IMR-90 (cell line): ENCODE results near the gene BPIFA1.

Experiments
- BHLHE40 ChIP-seq: fragments of 150-350 bp; IDR thresholded peaks from 2 replicates; pipeline ENCODE4 v1.6.1; 2016; ENCODE audit warnings: mild to moderate bottlenecking, low read depth, low read length
- CEBPB ChIP-seq: IDR thresholded peaks from 2 replicates; pipeline ENCODE4 v1.6.1; 2012; ENCODE audit warnings: low read depth, low read length, improper control_type of control experiment
- CHD1 ChIP-seq: IDR thresholded peaks from 2 replicates; pipeline ENCODE4 v1.6.1; 2012; ENCODE audit warnings: low read depth, low read length, improper control_type of control experiment
- MAFK ChIP-seq: IDR thresholded peaks from 2 replicates; pipeline ENCODE4 v1.6.1; 2012; ENCODE audit warnings: low read depth, low read length, improper control_type of control experiment
- MAZ ChIP-seq: IDR thresholded peaks from 2 replicates; pipeline ENCODE4 v1.6.1; 2012; ENCODE audit warnings: low read depth, mild to moderate bottlenecking, low read length, improper control_type of control experiment, moderate library complexity, borderline replicate concordance
- MXI1 ChIP-seq: IDR thresholded peaks from 2 replicates; pipeline ENCODE4 v1.6.1; 2012; ENCODE audit warnings: low read depth, mild to moderate bottlenecking, low read length, moderate library complexity, borderline replicate concordance
- POLR2A ChIP-seq: IDR thresholded peaks from 2 replicates; pipeline ENCODE4 v1.6.1; 2012; ENCODE audit warnings: mild to moderate bottlenecking, low read depth, low read length
- RAD21 ChIP-seq: IDR thresholded peaks from 2 replicates; pipeline ENCODE4 v1.6.1; 2012; ENCODE audit warnings: low read length, improper control_type of control experiment
- TF ChIP-seq, protein P1 (sequence below): conservative IDR thresholded peaks from 2 replicates; pipeline ENCODE4 v1.5.1; 2012; ENCODE audit warnings: mild to moderate bottlenecking, low read depth, low read length, improper control_type of control experiment

DNA sequence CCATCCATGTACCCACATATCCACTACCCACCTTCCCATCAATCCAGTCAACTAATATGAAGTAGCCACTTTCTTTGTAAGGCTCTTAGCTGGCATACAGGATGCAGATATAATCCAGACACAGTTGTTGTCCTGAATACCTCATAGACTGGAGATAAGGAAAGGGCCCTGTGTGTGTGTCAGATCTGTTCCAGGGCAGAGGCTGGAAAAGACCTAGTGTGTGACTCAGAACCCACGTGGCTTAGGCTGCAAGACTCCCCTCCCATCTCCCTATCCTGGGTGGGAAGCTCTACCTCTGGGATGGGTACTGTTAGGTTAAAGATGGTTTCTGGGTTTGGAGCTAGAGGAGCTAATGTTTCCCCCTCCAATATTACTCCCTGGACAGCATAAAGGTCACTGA, 3.6 kb downstream of the BPIFA1 start:
- TF ChIP-seq RAD21 (no peak), POLR2A (no peak), MAFK (no peak), MXI1 (no peak), CHD1 (no peak), CEBPB (no peak), BHLHE40 (no peak), MAZ (no peak)
- TF ChIP-seq, protein P1, sequence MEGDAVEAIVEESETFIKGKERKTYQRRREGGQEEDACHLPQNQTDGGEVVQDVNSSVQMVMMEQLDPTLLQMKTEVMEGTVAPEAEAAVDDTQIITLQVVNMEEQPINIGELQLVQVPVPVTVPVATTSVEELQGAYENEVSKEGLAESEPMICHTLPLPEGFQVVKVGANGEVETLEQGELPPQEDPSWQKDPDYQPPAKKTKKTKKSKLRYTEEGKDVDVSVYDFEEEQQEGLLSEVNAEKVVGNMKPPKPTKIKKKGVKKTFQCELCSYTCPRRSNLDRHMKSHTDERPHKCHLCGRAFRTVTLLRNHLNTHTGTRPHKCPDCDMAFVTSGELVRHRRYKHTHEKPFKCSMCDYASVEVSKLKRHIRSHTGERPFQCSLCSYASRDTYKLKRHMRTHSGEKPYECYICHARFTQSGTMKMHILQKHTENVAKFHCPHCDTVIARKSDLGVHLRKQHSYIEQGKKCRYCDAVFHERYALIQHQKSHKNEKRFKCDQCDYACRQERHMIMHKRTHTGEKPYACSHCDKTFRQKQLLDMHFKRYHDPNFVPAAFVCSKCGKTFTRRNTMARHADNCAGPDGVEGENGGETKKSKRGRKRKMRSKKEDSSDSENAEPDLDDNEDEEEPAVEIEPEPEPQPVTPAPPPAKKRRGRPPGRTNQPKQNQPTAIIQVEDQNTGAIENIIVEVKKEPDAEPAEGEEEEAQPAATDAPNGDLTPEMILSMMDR = no peak
